HEK293T (cell line): ENCODE results near the gene TCOF1.

Source experiments
- ARNT ChIP-seq: fragments of 450-650 bp; IDR thresholded peaks from 2 replicates; pipeline ENCODE4 v1.6.1; 2017; ENCODE audit warnings: mild to moderate bottlenecking
- BHLHE40 ChIP-seq: fragments of 450-650 bp; IDR thresholded peaks from 2 replicates; pipeline ENCODE4 v1.6.1; 2016; ENCODE audit warnings: mild to moderate bottlenecking, moderate library complexity, borderline replicate concordance
- CTBP1 ChIP-seq: fragments of 450-650 bp; IDR thresholded peaks from 2 replicates; pipeline ENCODE4 v1.6.1; 2016; ENCODE audit warnings: borderline replicate concordance
- ELF4 ChIP-seq: fragments of 450-650 bp; IDR thresholded peaks from 2 replicates; pipeline ENCODE4 v1.6.1; 2017; ENCODE audit warnings: antibody characterized with exemption
- FOXA1 ChIP-seq: fragments of 450-650 bp; IDR thresholded peaks from 2 replicates; pipeline ENCODE4 v1.6.1; 2016; ENCODE audit warnings: mild to moderate bottlenecking
- FOXM1 ChIP-seq: fragments of 450-650 bp; IDR thresholded peaks from 2 replicates; pipeline ENCODE4 v1.6.1; 2017; ENCODE audit warnings: mild to moderate bottlenecking, borderline replicate concordance
- HDGF ChIP-seq: fragments of 450-650 bp; IDR thresholded peaks from 2 replicates; pipeline ENCODE4 v1.6.1; 2017; ENCODE audit warnings: antibody characterized with exemption, borderline replicate concordance
- L3MBTL2 ChIP-seq: fragments of 450-650 bp; conservative IDR thresholded peaks from 2 replicates; pipeline ENCODE4 v1.6.1; 2016; ENCODE audit warnings: mild to moderate bottlenecking
- LEF1 ChIP-seq: fragments of 450-650 bp; IDR thresholded peaks from 2 replicates; pipeline ENCODE4 v1.6.1; 2017; ENCODE audit warnings: mild to moderate bottlenecking, borderline replicate concordance
- NFRKB ChIP-seq: fragments of 450-650 bp; IDR thresholded peaks from 2 replicates; pipeline ENCODE4 v1.6.1; 2016; ENCODE audit warnings: mild to moderate bottlenecking, moderate library complexity
- SP1 ChIP-seq: fragments of 450-650 bp; IDR thresholded peaks from 2 replicates; pipeline ENCODE4 v1.6.1; 2017
- SUZ12 ChIP-seq: fragments of 450-650 bp; IDR thresholded peaks from 2 replicates; pipeline ENCODE4 v1.6.1; 2016; ENCODE audit warnings: mild to moderate bottlenecking
- TARDBP ChIP-seq: fragments of 450-650 bp; IDR thresholded peaks from 2 replicates; pipeline ENCODE4 v1.6.1; 2016
- TF ChIP-seq, protein P1 (sequence below): fragments of 450-650 bp; IDR thresholded peaks from 2 replicates; pipeline ENCODE4 v1.6.1; 2016

DNA sequence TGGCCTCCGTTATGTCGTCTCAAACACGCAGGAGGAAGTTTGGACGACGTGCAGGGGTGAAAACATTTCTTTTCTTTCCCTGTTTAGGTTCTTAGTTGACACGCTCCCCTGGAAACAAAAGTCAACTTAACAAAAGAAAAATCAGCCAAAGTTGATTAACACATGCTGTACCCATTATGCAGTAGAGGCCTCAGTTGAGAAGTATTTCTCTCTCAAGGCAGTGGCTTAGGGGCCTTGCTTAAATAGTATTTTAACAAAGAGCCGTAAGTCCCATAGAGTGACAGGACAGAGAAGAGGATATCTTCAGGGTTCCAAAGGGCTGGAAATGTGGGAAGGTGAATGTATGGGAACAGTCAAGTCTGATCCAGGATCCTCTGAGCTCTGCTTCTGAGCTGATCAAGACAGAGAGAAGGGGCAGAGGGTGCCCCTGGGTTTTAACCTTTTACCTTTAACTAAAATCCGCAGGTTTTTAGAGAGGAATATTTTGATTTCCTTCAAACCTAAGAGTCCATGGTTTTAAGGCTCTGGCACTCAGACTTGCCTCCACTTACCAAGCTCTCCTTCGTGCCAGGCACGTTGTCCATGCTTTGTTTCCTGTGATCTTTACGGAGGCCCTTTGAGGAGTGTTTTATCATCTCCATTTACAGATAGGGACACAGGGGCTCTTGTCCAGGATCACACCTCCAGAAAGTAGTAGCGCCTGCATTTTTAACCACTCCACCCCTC is 55.8 kb downstream of the TCOF1 start:
- TF ChIP-seq BHLHE40 (no peak), FOXM1 (no peak), LEF1 (no peak), CTBP1 (no peak), HDGF (no peak), TARDBP (no peak), SP1 (no peak), SUZ12 (no peak), ELF4 (no peak), NFRKB (no peak), FOXA1 (no peak), L3MBTL2 (no peak), ARNT (no peak)
- TF ChIP-seq, protein P1, sequence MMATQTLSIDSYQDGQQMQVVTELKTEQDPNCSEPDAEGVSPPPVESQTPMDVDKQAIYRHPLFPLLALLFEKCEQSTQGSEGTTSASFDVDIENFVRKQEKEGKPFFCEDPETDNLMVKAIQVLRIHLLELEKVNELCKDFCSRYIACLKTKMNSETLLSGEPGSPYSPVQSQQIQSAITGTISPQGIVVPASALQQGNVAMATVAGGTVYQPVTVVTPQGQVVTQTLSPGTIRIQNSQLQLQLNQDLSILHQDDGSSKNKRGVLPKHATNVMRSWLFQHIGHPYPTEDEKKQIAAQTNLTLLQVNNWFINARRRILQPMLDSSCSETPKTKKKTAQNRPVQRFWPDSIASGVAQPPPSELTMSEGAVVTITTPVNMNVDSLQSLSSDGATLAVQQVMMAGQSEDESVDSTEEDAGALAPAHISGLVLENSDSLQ, result no peak
